H1 (cell line): Measurements from ENCODE around the gene SPPL2A. TPM values are rescaled to one million over a fixed set of nuclear protein-coding genes. Genes with fewer than 3 reads are reported as not detected.

Source experiments
- BACH1 ChIP-seq: IDR thresholded peaks from 2 replicates; pipeline ENCODE4 v1.6.1; 2012; ENCODE audit warnings: low read length, improper control_type of control experiment
- KDM4A ChIP-seq: IDR thresholded peaks from one replicate; pipeline ENCODE4 v1.7.1; 2012; ENCODE audit warnings: low read depth, mild to moderate bottlenecking, moderate library complexity, low read length, inconsistent platforms; ENCODE audit not compliant: severe bottlenecking
- RFX5 ChIP-seq: IDR thresholded peaks from 2 replicates; pipeline ENCODE4 v1.6.1; 2011; ENCODE audit warnings: low read depth, low read length, improper control_type of control experiment, borderline replicate concordance
- SP1 ChIP-seq: IDR thresholded peaks from 2 replicates; pipeline ENCODE4 v1.6.1; 2011; ENCODE audit warnings: low read depth, low read length
- SP4 ChIP-seq: IDR thresholded peaks from 2 replicates; pipeline ENCODE4 v1.6.1; 2012; ENCODE audit warnings: low read length, inconsistent platforms
- SRF ChIP-seq: IDR thresholded peaks from 2 replicates; pipeline ENCODE4 v1.6.1; 2011; ENCODE audit warnings: mild to moderate bottlenecking, low read depth, low read length, moderate library complexity
- YY1 ChIP-seq: IDR thresholded peaks from 2 replicates; pipeline ENCODE4 v1.6.1; 2011; ENCODE audit warnings: low read depth, mild to moderate bottlenecking, low read length
- polyA plus RNA-seq, 7 experiments: library from polyadenylated mRNA; depleted of rRNA in 3 of 7; stranded (reverse) in 5 of 7; unstranded in 2 of 7; fragments of >200 nt in 5 of 7; fragments of 200-250 nt in 2 of 7; gene quantifications; 1 replicate in 5 of 7; 2 replicates in 1 of 7; 4 replicates in 1 of 7; pipeline versions ENCODE4 v1.2.1 to v1.2.3, GENCODE V29; 2011 to 2013; ENCODE audit warnings: missing spikeins in 2 of 7, mixed read lengths in 2 of 7
- total RNA-seq: library from RNA; stranded (reverse); fragmentation: NEBNext Ultra II Directional; extraction: Animal tissue kit (Norgen Biotek cat#: 25700); gene quantifications from 2 replicates; pipeline ENCODE4 v1.2.1, GENCODE V29; 2021
- TF ChIP-seq, protein P1 (sequence below): IDR thresholded peaks from 2 replicates; pipeline ENCODE4 v1.6.1; 2012; ENCODE audit warnings: inconsistent platforms

Gene SPPL2A
- total and polyA plus RNA-seq, 2 of the 8 experiments (the other 6 are each of a cell fraction or from before 2014, with no cell fraction given) = 15.6 to 52.9 TPM

DNA sequence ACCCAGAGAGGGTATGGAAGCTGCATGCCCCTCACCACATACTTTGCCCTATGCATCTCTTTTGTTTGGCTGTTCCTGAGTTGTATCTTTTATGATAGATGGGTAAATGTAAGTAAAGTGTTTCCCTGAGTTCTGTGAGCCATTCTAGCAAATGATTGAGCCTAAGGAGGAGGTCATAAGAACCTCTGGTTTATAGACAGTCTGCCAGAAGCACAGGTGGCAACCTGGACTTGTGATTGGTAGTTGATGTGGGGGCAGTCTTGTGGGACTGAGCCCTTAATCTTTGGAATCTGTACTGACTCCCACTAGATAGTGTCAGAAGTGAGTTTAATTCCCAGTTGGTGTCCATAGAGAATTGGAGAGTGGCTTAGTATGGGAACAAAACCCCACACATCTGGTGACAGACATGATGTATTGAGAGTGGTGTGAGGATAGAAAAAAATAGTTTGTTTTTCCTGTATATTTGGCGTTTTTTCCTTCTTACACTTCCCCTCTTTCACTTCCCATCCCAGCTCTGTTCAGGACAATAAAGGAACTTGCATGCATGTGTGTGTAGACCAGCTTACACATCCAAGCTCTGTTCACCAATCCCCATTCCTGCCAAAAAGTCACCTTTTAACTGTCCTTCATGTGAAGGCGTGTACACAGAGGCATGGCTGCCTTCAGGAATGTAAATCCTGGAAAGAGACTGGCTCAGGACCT is 38.1 kb upstream of the SPPL2A start (continued):
- TF ChIP-seq, protein P1, sequence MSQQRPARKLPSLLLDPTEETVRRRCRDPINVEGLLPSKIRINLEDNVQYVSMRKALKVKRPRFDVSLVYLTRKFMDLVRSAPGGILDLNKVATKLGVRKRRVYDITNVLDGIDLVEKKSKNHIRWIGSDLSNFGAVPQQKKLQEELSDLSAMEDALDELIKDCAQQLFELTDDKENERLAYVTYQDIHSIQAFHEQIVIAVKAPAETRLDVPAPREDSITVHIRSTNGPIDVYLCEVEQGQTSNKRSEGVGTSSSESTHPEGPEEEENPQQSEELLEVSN = no peak
- no peak for TF ChIP-seq YY1
- TF ChIP-seq KDM4A = no peak
- TF ChIP-seq SP1 = no peak
- no peak for TF ChIP-seq BACH1
- no peak for TF ChIP-seq SP4
- TF ChIP-seq SRF = no peak
- TF ChIP-seq RFX5 = no peak
- TF ChIP-seq, all 59 proteins: peak for 0
